H1 (cell line): ENCODE measurements around the gene SPATA32. TPM values are rescaled to one million over a fixed set of nuclear protein-coding genes. Genes with fewer than 3 reads are reported as not detected.

Experiments
- CTCF ChIA-PET: fragments of 300-600 bp; sonication (Branson Sonifier 250); formaldehyde crosslinking; loops from one replicate; lab custom pipeline; 2021; ENCODE audit not compliant: partially characterized antibody; lab: Charles Lee
- POLR2A ChIA-PET: fragments of 300-600 bp; sonication (Branson Sonifier 250); formaldehyde crosslinking; loops from one replicate; lab custom pipeline; 2021; ENCODE audit warnings: inconsistent platforms; ENCODE audit not compliant: partially characterized antibody; lab: Charles Lee
- DNase-seq, 2 experiments: peaks; one replicate each; pipeline versions ENCODE4 v3.0.0 to v3.0.0-alpha.2; 2010 to 2022; ENCODE audit warnings: low spot score in 2 of 2, low read depth in 1 of 2, mixed read lengths in 1 of 2
- FAIRE-seq: peaks from 2 replicates; lab custom pipeline; 2011; peaks lifted over from hg19 to GRCh38; lab: Jason Lieb, UNC
- H2AFZ ChIP-seq: 2 replicates; pipeline ENCODE4 v1.8.1; 2012; ENCODE audit warnings: low read length, inconsistent platforms
- H2AK5ac ChIP-seq: 2 replicates; pipeline ENCODE4 v1.6.1; 2013; ENCODE audit warnings: low read depth, low read length
- H2BK120ac ChIP-seq: replicated peaks from 2 replicates; pipeline ENCODE3; 2013; ENCODE audit warnings: low read depth, low read length, inconsistent platforms
- H2BK12ac ChIP-seq: 2 replicates; pipeline ENCODE4 v1.6.1; 2013; ENCODE audit warnings: low read depth, low read length
- H2BK15ac ChIP-seq: 2 replicates; pipeline ENCODE4 v1.6.1; 2013; ENCODE audit warnings: low read length
- H2BK20ac ChIP-seq: 2 replicates; pipeline ENCODE4 v1.6.1; 2013; ENCODE audit warnings: low read length
- H2BK5ac ChIP-seq: 2 replicates; pipeline ENCODE4 v1.6.1; 2013; ENCODE audit warnings: low read depth, low read length
- H3K14ac ChIP-seq: 2 replicates; pipeline ENCODE4 v1.6.1; 2013; ENCODE audit warnings: inconsistent platforms; ENCODE audit not compliant: insufficient read length
- H3K18ac ChIP-seq: 2 replicates; pipeline ENCODE4 v1.6.1; 2013; ENCODE audit warnings: low read length; ENCODE audit errors: extremely low read depth
- H3K23ac ChIP-seq: 2 replicates; pipeline ENCODE4 v1.6.1; 2013; ENCODE audit warnings: inconsistent platforms; ENCODE audit not compliant: insufficient read length
- H3K23me2 ChIP-seq: 2 replicates; pipeline ENCODE4 v1.6.1; 2013; ENCODE audit warnings: low read depth, low read length
- H3K27ac ChIP-seq: 2 replicates; pipeline ENCODE4 v1.6.1; 2011; ENCODE audit warnings: low read depth, low read length, inconsistent platforms
- H3K27me3 ChIP-seq, 4 experiments: replicated peaks in 1 of 4; 1 replicate in 1 of 4; 2 replicates in 3 of 4; pipeline versions ENCODE4 v1.6.1 to v1.8.1; 2011 to 2013; ENCODE audit warnings: low read length in 3 of 4, mild to moderate bottlenecking in 3 of 4, inconsistent platforms in 2 of 4, mixed read lengths in 2 of 4, moderate library complexity in 1 of 4; ENCODE audit not compliant: control insufficient read depth in 3 of 4, insufficient read depth in 3 of 4; ENCODE audit errors: extremely low read depth in 1 of 4
- H3K36me3 ChIP-seq, 4 experiments: 2 replicates each; pipeline versions ENCODE4 v1.6.1 to v1.8.1; 2011 to 2013; ENCODE audit warnings: mild to moderate bottlenecking in 4 of 4, low read length in 3 of 4, moderate library complexity in 2 of 4, control low read depth in 1 of 4, inconsistent platforms in 1 of 4; ENCODE audit not compliant: insufficient read depth in 4 of 4, control insufficient read depth in 2 of 4
- H3K4ac ChIP-seq: replicated peaks from 2 replicates; pipeline ENCODE3; 2013; ENCODE audit warnings: low read length, low read depth, mixed read lengths, inconsistent platforms; ENCODE audit not compliant: insufficient read length
- H3K4me1 ChIP-seq, 4 experiments: replicated peaks in 1 of 4; 1 replicate in 1 of 4; 2 replicates in 3 of 4; pipeline versions ENCODE4 v1.6.1 to v1.8.1; 2011 to 2013; ENCODE audit warnings: low read length in 3 of 4, inconsistent platforms in 2 of 4, mixed read lengths in 1 of 4; ENCODE audit not compliant: insufficient read depth in 4 of 4, control insufficient read depth in 3 of 4
- H3K4me2 ChIP-seq, 2 experiments: 2 replicates each; pipeline versions ENCODE4 v1.6.1 to v1.8.1; 2011 to 2013; ENCODE audit warnings: low read depth in 2 of 2, low read length in 2 of 2, control low read depth in 1 of 2, inconsistent platforms in 1 of 2, mild to moderate bottlenecking in 1 of 2; ENCODE audit not compliant: insufficient read depth in 1 of 2
- H3K4me3 ChIP-seq, 4 experiments: fragments of 200-600, 300-600 bp in 1 of 4; sonication (generic), shearing (Covaris generic), sonication (Bioruptor Twin) in 1 of 4; 2 replicates each; pipeline versions ENCODE4 v1.5.1 to v1.8.1; 2011 to 2016; ENCODE audit warnings: low read length in 4 of 4, low read depth in 3 of 4, control low read depth in 2 of 4, inconsistent platforms in 2 of 4, mild to moderate bottlenecking in 2 of 4, mixed read lengths in 1 of 4, moderate library complexity in 1 of 4; ENCODE audit not compliant: insufficient read depth in 2 of 4; ENCODE audit errors: extremely low read depth in 1 of 4
- H3K56ac ChIP-seq: replicated peaks from 2 replicates; pipeline ENCODE3; 2013; ENCODE audit warnings: low read depth, mild to moderate bottlenecking, mixed read lengths, low read length, inconsistent platforms; ENCODE audit not compliant: insufficient read length
- H3K79me1 ChIP-seq: 2 replicates; pipeline ENCODE4 v1.6.1; 2013; ENCODE audit warnings: low read depth, low read length, control low read depth
- H3K79me2 ChIP-seq, 2 experiments: 2 replicates each; pipeline versions ENCODE4 v1.6.1 to v1.8.1; 2012 to 2013; ENCODE audit warnings: low read length in 2 of 2, mild to moderate bottlenecking in 2 of 2, inconsistent platforms in 1 of 2; ENCODE audit not compliant: insufficient read depth in 2 of 2, control insufficient read depth in 1 of 2
- H3K9ac ChIP-seq, 4 experiments: replicated peaks in 1 of 4; 1 replicate in 1 of 4; 2 replicates in 3 of 4; pipeline versions ENCODE4 v1.6.1 to v1.8.1; 2011 to 2013; ENCODE audit warnings: low read depth in 3 of 4, low read length in 3 of 4, control low read depth in 2 of 4, mild to moderate bottlenecking in 2 of 4, moderate library complexity in 2 of 4, inconsistent platforms in 1 of 4; ENCODE audit errors: extremely low read depth in 1 of 4
- H3K9me3 ChIP-seq, 2 experiments: 2 replicates each; pipeline versions ENCODE4 v1.6.1 to v1.8.1; 2012 to 2013; ENCODE audit warnings: mild to moderate bottlenecking in 2 of 2, moderate library complexity in 2 of 2, control low read depth in 1 of 2, inconsistent platforms in 1 of 2, low read depth in 1 of 2, low read length in 1 of 2, mixed read lengths in 1 of 2; ENCODE audit not compliant: insufficient read depth in 2 of 2
- H4K20me1 ChIP-seq, 2 experiments: replicated peaks in 1 of 2; 2 replicates each; pipeline versions ENCODE3 to v1.8.1; 2011 to 2013; ENCODE audit warnings: inconsistent platforms in 2 of 2, low read length in 2 of 2, mild to moderate bottlenecking in 1 of 2; ENCODE audit not compliant: insufficient read depth in 2 of 2, control insufficient read depth in 1 of 2
- H4K5ac ChIP-seq: 2 replicates; pipeline ENCODE4 v1.6.1; 2013; ENCODE audit warnings: low read length, low read depth, mixed read lengths, inconsistent platforms; ENCODE audit not compliant: insufficient read length
- H4K8ac ChIP-seq: 2 replicates; pipeline ENCODE4 v1.8.0; 2013; ENCODE audit warnings: mild to moderate bottlenecking, moderate library complexity, low read length, inconsistent platforms; ENCODE audit not compliant: insufficient read depth; ENCODE audit errors: extremely low read depth
- H4K91ac ChIP-seq: replicated peaks from 2 replicates; pipeline ENCODE3; 2013; ENCODE audit warnings: low read length, mixed read lengths, inconsistent platforms; ENCODE audit not compliant: insufficient read length
- ASH2L ChIP-seq: fragments of 200-600, 300-600 bp; sonication (generic); IDR thresholded peaks from one replicate; pipeline ENCODE4 v1.7.1; 2017; ENCODE audit warnings: low read length
- BCL11A ChIP-seq, 2 experiments: IDR thresholded peaks; one replicate each; pipeline ENCODE4 v1.6.1; 2011; ENCODE audit warnings: low read depth in 2 of 2, low read length in 2 of 2, mild to moderate bottlenecking in 2 of 2
- CHD1 ChIP-seq: IDR thresholded peaks from 2 replicates; pipeline ENCODE4 v1.6.1; 2012; ENCODE audit warnings: low read depth, low read length, improper control_type of control experiment
- CHD2 ChIP-seq: IDR thresholded peaks from 2 replicates; pipeline ENCODE4 v1.6.1; 2012; ENCODE audit warnings: low read length, improper control_type of control experiment
- EGR1 ChIP-seq: IDR thresholded peaks from 2 replicates; pipeline ENCODE4 v1.6.1; 2011; ENCODE audit warnings: low read depth, low read length, borderline replicate concordance
- EP300 ChIP-seq, 2 experiments: IDR thresholded peaks; 1 replicate in 1 of 2; 2 replicates in 1 of 2; pipeline ENCODE4 v1.6.1; 2011 to 2012; ENCODE audit warnings: low read depth in 2 of 2, low read length in 2 of 2, mild to moderate bottlenecking in 2 of 2, borderline replicate concordance in 1 of 2, inconsistent platforms in 1 of 2, moderate library complexity in 1 of 2
- EZH2 ChIP-seq: fragments of 200-600 bp; sonication (generic); IDR thresholded peaks from 2 replicates; pipeline ENCODE4 v1.7.1; 2012; ENCODE audit warnings: low read depth, mild to moderate bottlenecking, moderate library complexity, low read length, inconsistent platforms; ENCODE audit not compliant: severe bottlenecking
- RBBP5 ChIP-seq: IDR thresholded peaks from 2 replicates; pipeline ENCODE4 v1.7.1; 2012; ENCODE audit warnings: low read depth, mild to moderate bottlenecking, inconsistent platforms, low read length, moderate library complexity, borderline replicate concordance
- RXRA ChIP-seq: IDR thresholded peaks from 2 replicates; pipeline ENCODE4 v1.6.1; 2011; ENCODE audit warnings: low read depth, mild to moderate bottlenecking, low read length, moderate library complexity; ENCODE audit not compliant: insufficient read depth
- SAP30 ChIP-seq: fragments of 300-600 bp; sonication (generic); IDR thresholded peaks from 2 replicates; pipeline ENCODE4 v1.7.1; 2012; ENCODE audit warnings: low read length, moderate library complexity, mild to moderate bottlenecking, inconsistent platforms; ENCODE audit not compliant: insufficient read depth, insufficient replicate concordance
- SIN3A ChIP-seq, 2 experiments: IDR thresholded peaks in 1 of 2; conservative IDR thresholded peaks in 1 of 2; 2 replicates each; pipeline ENCODE4 v1.6.1; 2011 to 2012; ENCODE audit warnings: low read length in 2 of 2, improper control_type of control experiment in 1 of 2, low read depth in 1 of 2, mild to moderate bottlenecking in 1 of 2
- SIRT6 ChIP-seq: IDR thresholded peaks from one replicate; pipeline ENCODE4 v1.7.1; 2012; ENCODE audit warnings: low read length, inconsistent platforms
- TEAD4 ChIP-seq: IDR thresholded peaks from 2 replicates; pipeline ENCODE4 v1.6.1; 2012; ENCODE audit warnings: low read depth, low read length, inconsistent platforms, mixed read lengths
- YY1 ChIP-seq: IDR thresholded peaks from 2 replicates; pipeline ENCODE4 v1.6.1; 2011; ENCODE audit warnings: low read depth, mild to moderate bottlenecking, low read length
- whole genome bisulfite sequencing, 2 experiments: shearing (Covaris generic) in 1 of 2; methylation state at CpG; one replicate each; pipeline versions ENCODE4 v1.1.6 to v1.1.7; 2013 to 2015; ENCODE audit warnings: low lambda C conversion rate in 2 of 2, mixed read lengths in 2 of 2, inconsistent platforms in 1 of 2, low coverage in 1 of 2, missing lambda C conversion rate in 1 of 2; ENCODE audit not compliant: insufficient replicate concordance in 2 of 2, insufficient coverage in 1 of 2, insufficient read length in 1 of 2; ENCODE audit errors: extremely low coverage in 1 of 2, missing lambda C conversion rate in 1 of 2; 5-methylcytosine and 5-hydroxymethylcytosine counted together
- polyA plus RNA-seq, 7 experiments: library from polyadenylated mRNA; depleted of rRNA in 3 of 7; stranded (reverse) in 5 of 7; unstranded in 2 of 7; fragments of >200 nt in 5 of 7; fragments of 200-250 nt in 2 of 7; gene quantifications; 1 replicate in 5 of 7; 2 replicates in 1 of 7; 4 replicates in 1 of 7; pipeline versions ENCODE4 v1.2.1 to v1.2.3, GENCODE V29; 2011 to 2013; ENCODE audit warnings: missing spikeins in 2 of 7, mixed read lengths in 2 of 7
- total RNA-seq: library from RNA; stranded (reverse); fragmentation: NEBNext Ultra II Directional; extraction: Animal tissue kit (Norgen Biotek cat#: 25700); gene quantifications from 2 replicates; pipeline ENCODE4 v1.2.1, GENCODE V29; 2021

The SPATA32 gene
- total and polyA plus RNA-seq, 2 of the 8 experiments (the other 6 are each of a cell fraction or from before 2014, with no cell fraction given) = 0.24 TPM; not detected in 1

DNA sequence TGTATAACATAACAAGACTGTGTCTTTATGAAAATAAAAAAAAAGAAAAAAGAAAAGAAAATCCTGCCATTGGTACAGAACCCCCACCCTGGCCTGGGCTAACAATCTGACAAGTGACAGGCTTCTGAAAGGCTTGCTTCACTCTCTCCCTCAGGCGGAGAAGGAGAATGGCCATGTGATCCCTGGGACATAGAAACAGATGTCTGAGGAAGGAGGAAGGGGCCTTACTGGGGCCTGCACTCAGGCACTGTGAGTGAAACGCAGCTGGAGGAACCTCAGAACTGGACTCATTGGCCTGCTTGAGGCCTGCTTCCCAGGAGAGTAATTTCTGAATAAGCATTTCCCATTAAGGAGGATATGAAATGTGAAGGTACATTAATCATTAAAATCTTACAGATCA is 37.5 kb upstream of the SPATA32 start:
- TF ChIP-seq CHD2 (no peak), TEAD4 (no peak), RXRA (no peak), YY1 (no peak), ASH2L (no peak), SAP30 (no peak), BCL11A (IDR thresholded peaks at IDR 0.05; ENCODE audit: low read depth in 2 of 2, low read length in 2 of 2) (no peak), SIRT6 (no peak), EGR1 (no peak), RBBP5 (no peak), CHD1 (no peak), EP300 (IDR thresholded peaks at IDR 0.05; ENCODE audit: borderline replicate concordance in 1 of 2, low read depth in 2 of 2, low read length in 2 of 2) (no peak), EZH2 (no peak), SIN3A (conservative IDR thresholded peaks at IDR 0.05 in 1 of 2, IDR thresholded peaks at IDR 0.05 in 1 of 2; ENCODE audit: low read depth in 1 of 2, low read length in 2 of 2) (no peak)
- TF ChIP-seq, all 59 proteins: peak for 0
- peaks cover 0 to 6% of the 10 kb centered on the region in 2 experiments; a peak in 1 of 4 replicates for H3K79me2 ChIP-seq
- H3K36me3 ChIP-seq = no peaks in the 10 kb centered on the region
- no peak overlapping the region for H2BK120ac ChIP-seq
- H3K9me3 ChIP-seq = no peaks in the 10 kb centered on the region
- DNase-seq (no peak), FAIRE-seq (no peak)
- no peak overlapping the region for H3K14ac ChIP-seq
- H3K79me1 ChIP-seq = peaks cover 8% of the 10 kb centered on the region
- POLR2A ChIA-PET = interaction anchor here (1.2 to 2.6 kb wide), 2 partner anchors 17 to 71 kb away, joined by 3 to 10 read pairs; partner anchors contain the start of gene MAP3K14
- H2AFZ ChIP-seq = no peak overlapping the region
- H3K23ac ChIP-seq = no peak overlapping the region
- H4K91ac ChIP-seq = no peak overlapping the region
- H3K4me1 ChIP-seq = no peaks in the 10 kb centered on the region
- H3K18ac ChIP-seq = no peak overlapping the region
- no peak overlapping the region for H2BK15ac ChIP-seq
- H2BK12ac ChIP-seq = no peak overlapping the region
- CTCF ChIA-PET = interaction anchor here (1.1 to 2.0 kb wide), 9 partner anchors 16 to 126 kb away, joined by 3 to 10 read pairs (median 4); no protein-coding TSS in a partner anchor
- no peak overlapping the region for H3K4me3 ChIP-seq
- H3K56ac ChIP-seq = no peak overlapping the region
- no peak overlapping the region for H2AK5ac ChIP-seq
- no peak overlapping the region for H3K4ac ChIP-seq
- H4K20me1 ChIP-seq = peaks cover 3 to 6% of the 10 kb centered on the region in 2 experiments
- no peak overlapping the region for H4K8ac ChIP-seq
- no peak overlapping the region for H3K27ac ChIP-seq
- no peaks in the 10 kb centered on the region for H3K27me3 ChIP-seq
- no peaks in the 10 kb centered on the region for H3K23me2 ChIP-seq
- no peak overlapping the region for H3K4me2 ChIP-seq
- no peak overlapping the region for H4K5ac ChIP-seq
- no peak overlapping the region for H2BK20ac ChIP-seq
- no peak overlapping the region for H3K9ac ChIP-seq
- no peak overlapping the region for H2BK5ac ChIP-seq
- WGBS, 2 experiments = 91% methylated on average over 2 of the region's 2 CpGs; no CpG with 5 or more reads in 1 of the 2 experiments
